Activated T-cell treated with anti-CD3 and anti-CD28 coated beads for 4 hours (primary cell): ENCODE measurements around the gene PDIA2.
"Not testable (repeated sequence)": the region's sequence is repeated elsewhere in the genome, so short reads cannot be mapped to it uniquely, and the experiment has no call there.

Experiments used
- DNase-seq: peaks from one replicate; pipeline ENCODE4 v3.0.0-alpha.2; 2020

PDIA2 gene, protein sequence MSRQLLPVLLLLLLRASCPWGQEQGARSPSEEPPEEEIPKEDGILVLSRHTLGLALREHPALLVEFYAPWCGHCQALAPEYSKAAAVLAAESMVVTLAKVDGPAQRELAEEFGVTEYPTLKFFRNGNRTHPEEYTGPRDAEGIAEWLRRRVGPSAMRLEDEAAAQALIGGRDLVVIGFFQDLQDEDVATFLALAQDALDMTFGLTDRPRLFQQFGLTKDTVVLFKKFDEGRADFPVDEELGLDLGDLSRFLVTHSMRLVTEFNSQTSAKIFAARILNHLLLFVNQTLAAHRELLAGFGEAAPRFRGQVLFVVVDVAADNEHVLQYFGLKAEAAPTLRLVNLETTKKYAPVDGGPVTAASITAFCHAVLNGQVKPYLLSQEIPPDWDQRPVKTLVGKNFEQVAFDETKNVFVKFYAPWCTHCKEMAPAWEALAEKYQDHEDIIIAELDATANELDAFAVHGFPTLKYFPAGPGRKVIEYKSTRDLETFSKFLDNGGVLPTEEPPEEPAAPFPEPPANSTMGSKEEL

GRCh38 chr16:283033-283805 lies at the start of gene PDIA2:
TSS of gene PDIA2 (plus strand) at chr16:283164. CDS start at chr16:283170, 6 bp downstream.
- DNase-seq, result no peak

- DNase-seq, result peak; percentile 94
Observed at GRCh38 chr16:234468-235305, 48.3 kb upstream of the PDIA2 start, which contains the start of gene FAM234A. TSS of gene FAM234A (plus strand) at chr16:234821. CDS start at chr16:254414, 19,593 bp downstream.

- DNase-seq, result no peak
Observed at GRCh38 chr16:239948-240277, 43.1 kb upstream of the PDIA2 start.

- no peak for DNase-seq
Observed at GRCh38 chr16:240559-240958, 42.4 kb upstream of the PDIA2 start.

DNA sequence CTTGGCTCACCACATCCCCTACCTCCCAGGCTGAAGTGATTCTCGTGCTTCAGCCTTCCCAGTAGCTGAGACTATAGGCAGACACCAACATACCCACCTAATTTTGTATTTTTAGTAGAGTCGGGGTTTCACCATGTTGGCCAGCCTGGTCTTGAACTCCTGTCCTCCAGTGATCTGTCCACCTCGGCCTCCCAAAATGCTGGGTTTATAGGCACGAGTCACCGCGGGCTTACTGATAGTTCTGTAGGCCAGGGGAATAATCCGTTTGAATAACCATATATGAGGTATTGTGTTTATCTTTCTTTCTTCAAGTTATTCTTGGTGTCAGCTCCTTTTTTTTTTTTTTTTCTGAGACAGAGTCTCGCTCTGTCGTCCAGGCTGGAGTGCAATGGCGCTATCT lies 40.7 kb upstream of the PDIA2 start:
- no peak for DNase-seq

DNA sequence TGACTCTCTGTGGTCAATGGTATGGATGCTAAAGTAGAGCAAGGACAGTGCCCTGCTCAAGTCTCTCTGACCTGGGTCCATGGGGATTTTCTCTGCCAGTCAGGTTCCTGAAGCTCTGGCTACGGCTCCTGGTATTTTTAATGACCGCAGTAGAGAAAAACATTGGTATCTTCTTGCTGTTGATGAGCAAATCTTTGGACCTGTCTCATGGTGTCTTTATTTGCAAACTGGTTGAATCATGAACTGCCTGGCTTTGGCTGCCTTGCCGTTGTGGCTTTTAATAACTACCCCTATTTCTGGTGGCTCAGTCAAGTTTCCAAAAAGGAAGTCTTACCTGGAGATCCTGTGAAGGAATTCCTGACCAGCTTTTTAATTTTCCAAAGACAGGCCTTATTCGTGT lies 39.6 kb upstream of the PDIA2 start:
- DNase-seq, result no peak

DNA sequence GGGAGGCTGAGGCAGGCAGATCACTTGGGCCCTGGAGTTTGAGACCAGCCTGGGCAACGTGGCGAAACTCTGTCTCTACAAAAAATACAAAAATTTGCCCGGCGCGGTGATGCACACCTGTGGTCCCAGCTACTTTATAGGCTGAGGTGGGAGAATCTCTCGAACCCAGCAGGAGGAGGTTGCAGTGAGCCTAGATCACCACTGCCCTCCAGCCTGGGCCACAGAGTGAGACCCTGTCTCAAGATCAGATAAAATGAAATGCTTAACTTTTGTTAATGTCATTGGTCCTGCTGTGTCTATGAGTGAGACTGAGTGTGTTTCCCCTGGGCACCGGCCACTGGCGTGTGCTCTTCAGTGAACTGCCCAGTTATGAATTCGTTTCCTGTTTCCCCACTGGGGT lies 37.9 kb upstream of the PDIA2 start:
- DNase-seq, result no peak

DNA sequence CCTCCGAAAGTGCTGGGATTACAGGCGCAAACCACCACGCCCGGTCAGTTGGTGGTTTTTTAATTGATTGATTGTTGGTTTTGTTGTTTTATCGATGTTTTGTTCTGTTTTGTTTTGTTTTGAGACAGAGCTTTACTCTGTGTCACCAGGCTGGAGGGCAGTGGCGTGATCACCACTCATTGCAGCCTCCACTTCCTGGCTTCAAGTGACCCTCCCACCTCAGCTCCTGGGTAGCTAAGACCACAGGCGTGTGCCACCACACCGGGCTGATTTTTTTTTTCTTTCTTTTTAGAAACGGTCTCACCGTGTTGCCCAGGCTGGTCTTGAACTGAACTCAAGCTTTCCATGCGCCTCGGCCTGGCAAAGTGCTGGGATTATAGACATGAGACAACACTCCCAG lies 35.9 kb upstream of the PDIA2 start:
- no peak for DNase-seq

DNA sequence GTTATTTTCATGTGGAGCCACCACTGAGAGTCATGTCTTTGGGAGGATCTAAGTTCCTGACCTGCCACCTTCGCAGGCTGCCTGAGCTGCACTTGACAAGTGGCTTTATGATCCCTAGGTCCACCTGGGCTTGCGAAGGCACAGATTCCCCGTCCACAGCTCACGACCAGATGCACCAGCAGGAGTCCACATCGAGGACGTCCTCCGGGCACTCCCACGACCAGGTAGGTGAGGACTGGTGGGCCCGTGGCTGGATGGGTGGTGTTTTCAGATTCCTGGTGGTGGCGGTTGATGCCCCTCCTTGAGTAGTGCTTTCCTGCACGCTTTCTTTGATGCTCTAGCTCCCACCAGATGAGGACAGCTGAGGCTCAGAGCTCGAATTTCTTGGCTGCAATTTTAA lies 33.5 kb upstream of the PDIA2 start:
- no peak for DNase-seq

DNA sequence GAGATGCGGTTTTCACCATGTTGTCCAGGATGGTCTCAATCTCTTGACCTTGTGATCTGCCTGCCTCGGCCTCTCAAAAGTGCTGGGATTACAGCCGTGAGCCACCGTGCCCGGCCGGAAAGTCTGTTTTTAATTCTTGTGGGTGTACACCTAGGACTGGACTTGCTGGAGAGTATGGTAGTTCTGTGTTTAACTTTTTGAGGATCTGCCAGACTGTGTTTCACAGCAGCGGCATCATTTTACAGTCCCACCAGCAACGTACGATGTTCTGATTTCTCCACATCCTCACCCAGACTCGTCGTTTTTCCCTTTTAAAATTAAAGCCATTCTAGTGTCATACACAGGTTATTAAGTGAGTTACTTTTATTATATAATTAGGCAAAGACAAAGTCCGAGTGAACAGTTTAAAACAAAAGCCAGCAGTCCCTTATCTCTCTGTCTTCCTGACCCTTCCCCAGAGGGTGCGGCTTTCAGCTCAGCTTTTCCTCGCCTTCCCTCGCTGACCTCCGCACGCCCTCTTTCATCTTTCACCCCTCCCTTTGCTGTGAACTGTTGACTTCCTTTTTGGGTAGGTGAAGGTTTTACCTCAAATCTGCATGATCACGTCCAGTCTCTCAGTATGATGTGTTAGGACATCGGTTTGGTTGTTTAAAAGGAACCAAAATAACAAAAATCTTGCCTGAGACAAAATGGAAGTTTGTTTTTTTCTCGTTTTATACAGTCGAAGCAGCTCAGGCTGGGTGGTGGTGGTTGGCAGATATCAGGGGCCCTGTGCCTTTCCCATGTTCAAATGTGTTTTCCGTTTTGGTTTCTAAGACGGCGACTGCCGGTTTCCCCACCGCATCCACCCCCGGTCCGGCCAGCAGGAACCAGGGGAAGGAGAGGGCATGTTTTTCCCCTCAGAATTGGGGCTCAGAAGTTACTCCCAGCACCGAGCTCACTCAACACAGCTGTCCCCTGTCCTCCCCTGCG lies 30.3 kb upstream of the PDIA2 start:
- DNase-seq, result no peak

DNA sequence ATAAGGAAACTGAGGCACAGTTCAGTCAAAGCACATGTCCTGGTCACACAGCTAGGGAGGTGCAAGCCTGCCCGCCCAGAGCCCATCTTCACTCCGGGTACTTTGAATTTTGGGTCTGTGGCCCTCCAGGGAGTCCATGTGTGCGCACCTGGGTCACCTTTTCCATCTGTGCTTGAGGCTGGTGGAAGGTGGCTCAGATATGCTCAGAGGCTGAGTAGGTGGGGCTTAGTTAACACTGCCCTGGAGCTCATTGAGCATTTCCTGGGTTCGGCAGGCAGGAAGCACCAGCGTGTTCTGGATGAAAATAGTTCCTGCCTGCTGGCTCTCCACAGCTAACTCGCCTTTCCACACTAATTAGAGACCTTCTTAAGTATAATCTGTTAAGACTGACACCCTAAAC lies 29.1 kb upstream of the PDIA2 start:
- DNase-seq, result no peak

GRCh38 chr16:254461-254860 lies 28.5 kb upstream of the PDIA2 start:
- DNase-seq, result no peak

DNA sequence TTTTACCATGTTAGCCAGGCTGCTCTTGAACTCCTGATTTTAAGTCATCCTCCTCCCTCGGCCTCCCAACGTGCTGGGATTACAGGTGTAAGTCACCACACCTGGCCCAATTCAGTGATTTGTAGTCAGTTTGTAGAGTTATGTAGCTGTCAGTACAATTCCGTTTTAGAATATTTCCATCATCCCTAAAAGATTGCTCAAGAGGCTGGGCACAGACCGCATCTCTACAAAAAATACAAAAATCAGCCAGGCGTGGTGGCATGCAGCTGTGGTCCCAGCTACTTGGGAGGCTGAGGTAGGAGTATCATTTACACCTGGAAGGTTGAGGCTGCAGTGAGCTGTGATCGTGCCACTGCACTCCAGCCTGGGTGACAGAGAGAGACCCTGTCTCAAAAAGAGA lies 27.8 kb upstream of the PDIA2 start:
- DNase-seq, result no peak

DNA sequence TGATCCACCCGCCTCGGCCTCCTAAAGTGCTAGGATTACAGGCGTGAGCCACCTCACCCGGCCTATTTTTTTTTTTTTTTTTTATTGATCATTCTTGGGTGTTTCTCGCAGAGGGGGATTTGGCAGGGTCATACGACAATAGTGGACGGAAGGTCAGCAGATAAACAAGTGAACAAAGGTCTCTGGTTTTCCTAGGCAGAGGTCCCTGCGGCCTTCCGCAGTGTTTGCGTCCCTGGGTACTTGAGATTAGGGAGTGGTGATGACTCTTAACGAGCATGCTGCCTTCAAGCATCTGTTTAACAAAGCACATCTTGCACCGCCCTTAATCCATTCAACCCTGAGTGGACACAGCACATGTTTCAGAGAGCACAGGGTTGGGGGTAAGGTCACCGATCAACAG lies 24.9 kb upstream of the PDIA2 start:
- DNase-seq, result not testable (repeated sequence)

- DNase-seq, result no peak
Observed at GRCh38 chr16:259226-259625, 23.7 kb upstream of the PDIA2 start.

- no peak for DNase-seq
Observed at GRCh38 chr16:259814-260253, 23.1 kb upstream of the PDIA2 start.

GRCh38 chr16:260326-260725 lies 22.6 kb upstream of the PDIA2 start:
- DNase-seq, result no peak

- DNase-seq, result no peak
Observed at GRCh38 chr16:261031-261691, 21.8 kb upstream of the PDIA2 start.

DNA sequence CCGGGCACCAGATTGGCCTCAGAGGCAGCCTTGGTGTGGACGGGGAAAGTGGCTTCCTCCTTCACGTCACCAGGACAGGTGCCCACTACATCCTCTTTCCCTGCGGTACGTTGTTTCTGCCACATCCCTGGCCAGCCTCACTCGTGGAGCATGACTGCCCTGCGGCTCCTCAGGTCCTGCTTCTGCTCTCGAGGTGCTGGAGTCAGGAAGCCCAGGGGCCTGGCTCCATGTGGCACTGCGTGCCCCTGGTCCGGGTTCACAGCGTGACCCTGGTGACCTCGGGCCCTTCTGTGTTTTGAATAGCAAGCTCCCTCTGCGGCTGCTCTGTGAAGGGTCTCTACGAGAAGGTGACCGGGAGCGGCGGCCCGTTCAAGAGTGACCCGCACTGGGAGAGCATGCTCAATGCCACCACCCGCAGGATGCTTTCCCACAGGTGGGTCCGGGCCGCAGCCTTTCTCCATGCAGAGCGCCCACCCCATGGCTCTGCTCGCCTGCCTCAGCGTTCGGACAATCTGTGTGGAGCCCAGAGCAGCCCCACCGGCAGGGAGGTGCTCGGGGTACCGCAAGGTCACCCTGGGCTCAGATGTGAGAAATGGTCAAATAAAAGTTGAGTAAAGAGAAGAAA lies 20.7 kb upstream of the PDIA2 start:
- DNase-seq, result no peak

- no peak for DNase-seq
Observed at GRCh38 chr16:263182-263774, 19.7 kb upstream of the PDIA2 start.
